Spleen (tissue), 11 donors: ENCODE results near the gene RRAGB. TPM values are rescaled to one million over a fixed set of nuclear protein-coding genes. Genes with fewer than 3 reads are reported as not detected.

Experiments used
- DNase-seq: peaks from one replicate; pipeline ENCODE4 v3.0.0-alpha.2; 2020
- H3K27ac ChIP-seq, 8 donors: fragments of 200-600 bp; sonication (generic) in 7 of 8; 1 replicate in 4 of 8; 2 replicates in 4 of 8; pipeline versions ENCODE4 v1.5.0 to v1.8.0; 2016 to 2021; ENCODE audit warnings: inconsistent platforms in 4 of 8, mild to moderate bottlenecking in 4 of 8, moderate library complexity in 1 of 8
- H3K27me3 ChIP-seq, 7 donors: fragments of 200-600 bp; sonication (generic) in 6 of 7; replicated peaks in 1 of 7; 1 replicate in 4 of 7; 2 replicates in 3 of 7; pipeline versions ENCODE4 v1.5.0 to v1.8.0; 2016 to 2021; ENCODE audit warnings: inconsistent platforms in 3 of 7, mild to moderate bottlenecking in 1 of 7
- H3K36me3 ChIP-seq, 6 donors: fragments of 200-600 bp; sonication (generic) in 5 of 6; 1 replicate in 4 of 6; 2 replicates in 2 of 6; pipeline versions ENCODE4 v1.5.0 to v1.8.0; 2016 to 2021; ENCODE audit warnings: inconsistent platforms in 2 of 6
- H3K4me1 ChIP-seq, 6 donors: fragments of 200-600 bp; sonication (generic) in 5 of 6; 1 replicate in 3 of 6; 2 replicates in 3 of 6; pipeline versions ENCODE4 v1.5.0 to v1.8.0; 2016 to 2021; ENCODE audit warnings: inconsistent platforms in 3 of 6
- H3K4me3 ChIP-seq, 8 donors: fragments of 200-600 bp; sonication (generic) in 7 of 8; 1 replicate in 4 of 8; 2 replicates in 4 of 8; pipeline versions ENCODE4 v1.5.0 to v1.8.0; 2016 to 2021; ENCODE audit warnings: inconsistent platforms in 4 of 8, mild to moderate bottlenecking in 4 of 8, moderate library complexity in 2 of 8
- H3K9me3 ChIP-seq, 8 donors: fragments of 200-600 bp; sonication (generic) in 7 of 8; 1 replicate in 4 of 8; 2 replicates in 4 of 8; pipeline versions ENCODE4 v1.5.0 to v1.8.0; 2016 to 2021; ENCODE audit warnings: inconsistent platforms in 4 of 8
- POLR2A ChIP-seq, 3 donors: fragments of 450-650 bp; IDR thresholded peaks; one replicate each; pipeline ENCODE4 v1.5.1; 2017; ENCODE audit warnings: antibody characterized with exemption in 3 of 3, mild to moderate bottlenecking in 1 of 3
- POLR2AphosphoS5 ChIP-seq, 3 donors: sonication (generic); formaldehyde crosslinking; IDR thresholded peaks; one replicate each; pipeline ENCODE4 v1.5.1; 2017; ENCODE audit warnings: antibody characterized with exemption in 3 of 3
- WGBS, 5 donors: extraction: QIAGEN DNeasy Blood & Tissue Kit in 3 of 5; methylation state at CpG; one replicate each; pipeline versions ENCODE4 v1.1.5 to v1.1.7; 2013 to 2018; 5-methylcytosine and 5-hydroxymethylcytosine counted together
- intact Hi-C: fragments of 100-400 bp; cut with DNase I; formaldehyde crosslinking; loops from one replicate; pipeline ENCODE4 v1.15.0; 2023; ENCODE audit warnings: low total_unique reads
- polyA plus RNA-seq, 3 donors: library from polyadenylated mRNA; stranded (reverse); fragments of 200-250 nt; gene quantifications; one replicate each; pipeline ENCODE4 v1.2.1, GENCODE V29; 2013
- total RNA-seq, 7 donors: library from RNA; depleted of rRNA in 3 of 7; stranded (reverse); fragments of >200 nt in 3 of 7; fragmentation: NEBNext Ultra II Directional in 4 of 7; extraction: Animal tissue kit (Norgen Biotek cat#: 25700) in 4 of 7; gene quantifications; one replicate each; pipeline versions ENCODE4 v1.1.0 to v1.2.1, GENCODE V29; 2016 to 2021
- TF ChIP-seq, protein P1 (sequence below), 11 experiments: fragments of 200-600 bp in 7 of 11; fragments of 450-650 bp in 4 of 11; sonication (generic) in 4 of 11; IDR thresholded peaks in 8 of 11; conservative IDR thresholded peaks in 3 of 11; 1 replicate in 7 of 11; 2 replicates in 4 of 11; pipeline versions ENCODE4 v1.4.0 to v1.8.0; 2016 to 2021; ENCODE audit warnings: antibody characterized with exemption in 11 of 11, inconsistent platforms in 4 of 11, mild to moderate bottlenecking in 1 of 11
- donor health status: healthy with polysubstance abuse.
- donor health status: DM: no; HTN: no; CAD: no; lungs with moderate emphysema.
- donor health status: DM: no; HTN: no; CAD: no.
- donor health status: Bipolar disorder and iron deficiency.
- donor health status: healthy.
- donor health status: DM: no; HTN: no; CAD: no.
- donor health status: DM: yes; HTN: yes; CAD: no.

RRAGB gene
- total and polyA plus RNA-seq, 10 donors: 16.0 to 30.7 (median 18.3) TPM

DNA sequence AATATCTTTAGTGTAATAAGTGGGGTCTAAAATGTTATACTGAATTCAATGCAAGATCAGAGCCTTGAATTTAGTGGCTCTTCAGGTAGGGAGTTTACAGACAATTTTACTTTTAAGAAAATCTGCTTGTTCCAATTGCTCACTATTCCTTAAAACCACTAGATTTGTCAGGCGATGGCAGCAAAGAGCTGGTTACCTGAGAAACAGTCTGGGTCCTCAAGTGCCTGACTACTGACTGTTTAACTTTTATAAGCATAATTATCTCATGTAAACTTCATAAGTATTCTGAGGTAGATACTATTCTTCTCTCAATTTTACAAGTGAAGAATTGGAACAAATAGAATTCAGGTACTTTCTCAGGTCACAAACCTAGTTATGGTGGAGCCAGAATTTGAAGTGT is 84.3 kb downstream of the RRAGB start:
- Histone ChIP-seq H3K36me3 (no peaks in the 10 kb centered on the region), H3K4me3 (no peak overlapping the region), H3K4me1 (no peaks in the 10 kb centered on the region), H3K27ac (no peak overlapping the region), H3K27me3 (no peaks in the 10 kb centered on the region), H3K9me3 (no peaks in the 10 kb centered on the region)
- no peak for DNase-seq
- intact Hi-C loops: no loop called here
- TF ChIP-seq, protein P1, sequence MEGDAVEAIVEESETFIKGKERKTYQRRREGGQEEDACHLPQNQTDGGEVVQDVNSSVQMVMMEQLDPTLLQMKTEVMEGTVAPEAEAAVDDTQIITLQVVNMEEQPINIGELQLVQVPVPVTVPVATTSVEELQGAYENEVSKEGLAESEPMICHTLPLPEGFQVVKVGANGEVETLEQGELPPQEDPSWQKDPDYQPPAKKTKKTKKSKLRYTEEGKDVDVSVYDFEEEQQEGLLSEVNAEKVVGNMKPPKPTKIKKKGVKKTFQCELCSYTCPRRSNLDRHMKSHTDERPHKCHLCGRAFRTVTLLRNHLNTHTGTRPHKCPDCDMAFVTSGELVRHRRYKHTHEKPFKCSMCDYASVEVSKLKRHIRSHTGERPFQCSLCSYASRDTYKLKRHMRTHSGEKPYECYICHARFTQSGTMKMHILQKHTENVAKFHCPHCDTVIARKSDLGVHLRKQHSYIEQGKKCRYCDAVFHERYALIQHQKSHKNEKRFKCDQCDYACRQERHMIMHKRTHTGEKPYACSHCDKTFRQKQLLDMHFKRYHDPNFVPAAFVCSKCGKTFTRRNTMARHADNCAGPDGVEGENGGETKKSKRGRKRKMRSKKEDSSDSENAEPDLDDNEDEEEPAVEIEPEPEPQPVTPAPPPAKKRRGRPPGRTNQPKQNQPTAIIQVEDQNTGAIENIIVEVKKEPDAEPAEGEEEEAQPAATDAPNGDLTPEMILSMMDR (IDR thresholded peaks at IDR 0.05 in 8 of 11, conservative IDR thresholded peaks at IDR 0.05 in 3 of 11): no peak
- TF ChIP-seq POLR2A (IDR thresholded peaks at IDR 0.05): no peak
- no peak for TF ChIP-seq POLR2AphosphoS5 (IDR thresholded peaks at IDR 0.05)
- WGBS, 5 donors: 37 to 79% (median 55%) methylated on average over 1 of the region's 1 CpG

Other genes with a start within 250 kb of the RRAGB start
- 1 to 10 TPM; 2.3 to 5.0 (median 2.5) TPM for gene USP51, start 227.9 kb upstream of the RRAGB start, total RNA-seq
- gene USP51, start 227.9 kb upstream of the RRAGB start, polyA plus RNA-seq: under 1 TPM; 0.46 to 0.70 (median 0.48) TPM
- not detected for gene FOXR2, start 94.3 kb upstream of the RRAGB start, total RNA-seq
- gene FOXR2, start 94.3 kb upstream of the RRAGB start, polyA plus RNA-seq: not detected